ENCODE data around the gene ADPRM.

DNA sequence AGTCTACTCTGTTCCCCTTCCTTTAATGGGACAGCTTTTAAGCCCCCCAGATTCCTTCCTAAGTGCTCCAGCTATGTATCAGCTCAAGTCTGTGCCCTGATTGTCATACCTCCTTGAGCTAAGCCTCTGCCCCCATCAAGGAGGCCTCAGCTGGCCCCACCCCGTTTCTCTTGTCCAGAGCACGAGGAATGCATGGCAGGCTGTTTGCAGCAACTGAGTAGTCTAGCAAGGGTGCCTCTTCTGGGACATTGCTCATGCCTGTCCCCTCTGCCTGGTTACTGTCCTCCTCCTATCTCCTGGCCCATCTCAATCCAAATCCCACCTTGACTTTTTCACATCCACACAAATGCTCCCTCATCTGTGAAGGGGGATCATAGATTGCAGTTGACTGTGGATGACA is 60.3 kb downstream of the ADPRM start:
- no peak for TF ChIP-seq POLR2AphosphoS5 (IDR thresholded peaks at IDR 0.05)
- no peak for TF ChIP-seq CTCF (IDR thresholded peaks at IDR 0.05)
- TF ChIP-seq POLR2A (IDR thresholded peaks at IDR 0.05; ENCODE audit: low read depth): no peak
- no peak for TF ChIP-seq EP300 (IDR thresholded peaks at IDR 0.05)

All from esophagus muscularis mucosa (tissue), 4 donors.